A549 treated with CpdA at 1 μM for 4 hours (cell line): ENCODE data around the gene CRYBG2. TPM values are rescaled to one million over a fixed set of nuclear protein-coding genes. Genes with fewer than 3 reads are reported as not detected.

Source experiments
- total RNA-seq: library from RNA; stranded (reverse); fragments of 200-300 nt; extraction: Qiagen RNA extraction; gene quantifications from 5 replicates; pipeline ENCODE4 v1.2.3, GENCODE V29; 2022; ENCODE audit warnings: low read depth

CRYBG2 gene
- 1.6 to 2.3 TPM (median 1.7 TPM) in 5 replicates for total RNA-seq

GRCh38 chr1:26353976-26354820, at the start of gene CRYBG2:
Gene CRYBG2, minus strand, starts transcription at chr1:26354130. Its CDS starts 7,473 bp downstream, at chr1:26346657.

GRCh38 chr1:26372611-26373010, 18.7 kb upstream of the CRYBG2 start, which contains the start of gene ZNF683:
Gene ZNF683, minus strand, starts transcription at chr1:26372750. Its CDS starts 4,179 bp downstream, at chr1:26368571.

GRCh38 chr1:26317612-26318337, 36.2 kb downstream of the CRYBG2 start, which contains the start of gene CD52:
Gene CD52, plus strand, starts transcription at chr1:26317958. Its CDS starts 60 bp downstream, at chr1:26318018.

GRCh38 chr1:26306290-26307229, 47.4 kb downstream of the CRYBG2 start, which contains the start of gene UBXN11:
Gene UBXN11, minus strand, starts transcription at chr1:26306636. Its CDS starts 3,753 bp downstream, at chr1:26302883.

GRCh38 chr1:26279456-26280332, 74.2 kb downstream of the CRYBG2 start, which contains the start of gene SH3BGRL3:
Gene SH3BGRL3, plus strand, starts transcription at chr1:26280086. Its CDS starts 70 bp downstream, at chr1:26280156.

Other genes starting within 250 kb of the CRYBG2 start
- gene PDIK1L, start 242.3 kb downstream of the CRYBG2 start, total RNA-seq: 1.7 to 2.6 TPM (median 1.7 TPM) in 5 replicates
- gene FAM110D, start 195.1 kb downstream of the CRYBG2 start, total RNA-seq: 0.01 to 0.06 TPM in 2 of 5 replicates, not detected in the others
- gene C1orf232, start 185.2 kb downstream of the CRYBG2 start, total RNA-seq: not detected in 5 replicates
- gene ZNF593, start 184.2 kb downstream of the CRYBG2 start, total RNA-seq: 48.2 to 75.7 TPM (median 67.5 TPM) in 5 replicates
- gene ZNF593OS, start 182.3 kb downstream of the CRYBG2 start, total RNA-seq: 0.22 to 0.34 TPM (median 0.27 TPM) in 4 of 5 replicates, not detected in the other
- gene CNKSR1, start 176.6 kb downstream of the CRYBG2 start, total RNA-seq: 0.21 to 0.45 TPM (median 0.35 TPM) in 4 of 5 replicates, not detected in the other
- not detected in 5 replicates for gene CATSPER4, start 163.5 kb downstream of the CRYBG2 start, total RNA-seq
- 12.4 to 14.7 TPM (median 13.9 TPM) in 5 replicates for gene CEP85, start 119.9 kb downstream of the CRYBG2 start, total RNA-seq
- 115 to 171 TPM (median 156 TPM) in 5 replicates for gene SH3BGRL3, start 74.0 kb downstream of the CRYBG2 start, total RNA-seq
- gene UBXN11, start 47.5 kb downstream of the CRYBG2 start, total RNA-seq: 13.0 to 16.9 TPM (median 16.7 TPM) in 5 replicates
- gene CD52, start 36.2 kb downstream of the CRYBG2 start, total RNA-seq: not detected in 5 replicates
- not detected in 5 replicates for gene ZNF683, start 18.6 kb upstream of the CRYBG2 start, total RNA-seq
- not detected in 5 replicates for gene LIN28A, start 56.7 kb upstream of the CRYBG2 start, total RNA-seq
- 20.4 to 28.4 TPM (median 22.1 TPM) in 5 replicates for gene DHDDS, start 78.2 kb upstream of the CRYBG2 start, total RNA-seq
- 345 to 395 TPM (median 355 TPM) in 5 replicates for gene HMGN2, start 118.3 kb upstream of the CRYBG2 start, total RNA-seq
- gene RPS6KA1, start 175.6 kb upstream of the CRYBG2 start, total RNA-seq: 15.0 to 18.3 TPM (median 17.4 TPM) in 5 replicates